ENCODE data around the gene TBC1D22A.

TBC1D22A gene

GRCh38 chr22:46963672-46964545, 201.5 kb downstream of the TBC1D22A start:
- no peak for DNase-seq

GRCh38 chr22:46964773-46965550, 202.5 kb downstream of the TBC1D22A start:
- DNase-seq, result no peak

GRCh38 chr22:46965555-46966494, 203.4 kb downstream of the TBC1D22A start:
- no peak for DNase-seq

GRCh38 chr22:46966495-46966845, 204.0 kb downstream of the TBC1D22A start:
- DNase-seq, result no peak

GRCh38 chr22:46966846-46967245, 204.4 kb downstream of the TBC1D22A start:
- no peak for DNase-seq

GRCh38 chr22:46967445-46968358, 205.3 kb downstream of the TBC1D22A start:
- DNase-seq, result no peak

GRCh38 chr22:46968359-46968740, 205.9 kb downstream of the TBC1D22A start:
- DNase-seq, result no peak

GRCh38 chr22:46968848-46969247, 206.4 kb downstream of the TBC1D22A start:
- no peak for DNase-seq

- peak; percentile 69 for DNase-seq
These were observed 207.0 kb downstream of the TBC1D22A start for GRCh38 chr22:46969491-46969890.

- DNase-seq, result peak; percentile 9
These were observed 207.5 kb downstream of the TBC1D22A start for GRCh38 chr22:46969961-46970360.

- DNase-seq, result no peak
These were observed 208.1 kb downstream of the TBC1D22A start for GRCh38 chr22:46970411-46971098.

- no peak for DNase-seq
These were observed 208.8 kb downstream of the TBC1D22A start for GRCh38 chr22:46971099-46971763.

- DNase-seq, result no peak
These were observed 209.3 kb downstream of the TBC1D22A start for GRCh38 chr22:46971764-46972125.

GRCh38 chr22:46972256-46972655, 209.8 kb downstream of the TBC1D22A start:
- DNase-seq, result no peak

- DNase-seq, result no peak
These were observed 210.7 kb downstream of the TBC1D22A start for GRCh38 chr22:46972901-46973831.

GRCh38 chr22:46974077-46974476, 211.6 kb downstream of the TBC1D22A start:
- DNase-seq, result no peak

GRCh38 chr22:46974631-46975585, 212.5 kb downstream of the TBC1D22A start:
- no peak for DNase-seq

- DNase-seq, result no peak
These were observed 213.7 kb downstream of the TBC1D22A start for GRCh38 chr22:46976143-46976542.

Measured in activated CD4-positive, alpha-beta T cell treated with anti-CD3 and anti-CD28 coated beads, Interleukin-10, Interleukin-2, amounts not matched to agents 100 ng/mL and 50 ng/mL, durations not matched to agents 16 hours and 8 hours (primary cell).